Kidney (tissue), 14 donors: ENCODE results near the gene POMP. TPM values are rescaled to one million over a fixed set of nuclear protein-coding genes. Genes with fewer than 3 reads are reported as not detected.
A peak's percentile ranks its signal among the peaks of the same experiment; 100 is the strongest.
"Not testable (repeated sequence)": the region's sequence is repeated elsewhere in the genome, so short reads cannot be mapped to it uniquely, and the experiment has no call there.

Experiments used
- DNase-seq, 5 donors: peaks; one replicate each; pipeline ENCODE4 v3.0.0-alpha.2; 2013 to 2020
- FAIRE-seq: peaks from 2 replicates; lab custom pipeline; 2012; peaks lifted over from hg19 to GRCh38; lab: Jason Lieb, UNC
- H3K27ac ChIP-seq, 2 donors: one replicate each; pipeline ENCODE4 v1.7.0; 2013; ENCODE audit warnings: low read depth in 2 of 2, low read length in 2 of 2, inconsistent platforms in 1 of 2
- H3K27me3 ChIP-seq: one replicate; pipeline ENCODE4 v1.7.1; 2013; ENCODE audit warnings: low read length, inconsistent platforms; ENCODE audit not compliant: control insufficient read depth, insufficient read depth
- H3K36me3 ChIP-seq, 3 donors: one replicate each; pipeline versions ENCODE4 v1.7.0 to v1.7.1; 2013; ENCODE audit warnings: low read length in 3 of 3, control low read depth in 1 of 3, inconsistent platforms in 1 of 3; ENCODE audit not compliant: insufficient read depth in 3 of 3, control insufficient read depth in 2 of 3
- H3K4me1 ChIP-seq, 3 donors: one replicate each; pipeline versions ENCODE4 v1.7.0 to v1.7.1; 2013; ENCODE audit warnings: low read length in 3 of 3, inconsistent platforms in 1 of 3, low read depth in 1 of 3; ENCODE audit not compliant: control insufficient read depth in 2 of 3, insufficient read depth in 2 of 3
- H3K4me3 ChIP-seq, 3 donors: one replicate each; pipeline versions ENCODE4 v1.7.0 to v1.8.1; 2013; ENCODE audit warnings: low read length in 3 of 3, control low read depth in 1 of 3, inconsistent platforms in 1 of 3
- H3K9ac ChIP-seq, 3 donors: one replicate each; pipeline versions ENCODE4 v1.7.0 to v1.7.1; 2013; ENCODE audit warnings: low read length in 3 of 3, control low read depth in 1 of 3, inconsistent platforms in 1 of 3
- H3K9me3 ChIP-seq, 3 donors: one replicate each; pipeline versions ENCODE4 v1.7.0 to v1.7.1; 2013; ENCODE audit warnings: low read length in 3 of 3, control low read depth in 1 of 3, inconsistent platforms in 1 of 3; ENCODE audit not compliant: control insufficient read depth in 2 of 3, insufficient read depth in 1 of 3
- intact Hi-C: fragments of 100-400 bp; cut with DNase I; formaldehyde crosslinking; loops from one replicate; pipeline ENCODE4 v1.11.1; 2022
- polyA plus RNA-seq: library from polyadenylated mRNA; stranded (reverse); fragments of 350-450 nt; fragmentation: Illumina TruSeq; extraction: RNeasy Lipid Tissue Mini Kit (QIAGEN cat#74804); gene quantifications from one replicate; pipeline ENCODE4 v1.2.3, GENCODE V29; 2014; ENCODE audit warnings: low read depth, low replicate concordance; ENCODE audit not compliant: insufficient read depth
- total RNA-seq: library from RNA; stranded (reverse); fragmentation: NEBNext Ultra II Directional; extraction: Animal tissue kit (Norgen Biotek cat#: 25700); gene quantifications from one replicate; pipeline ENCODE4 v1.2.1, GENCODE V29; 2021
- TF ChIP-seq, protein P1 (sequence below): IDR thresholded peaks from 3 replicates; pipeline ENCODE4 v1.5.1; 2012; ENCODE audit warnings: mild to moderate bottlenecking, moderate library complexity, borderline replicate concordance; ENCODE audit not compliant: insufficient read depth; ENCODE audit errors: extremely low read depth
- donor health status: control.
- donor health status: control.
- donor health status: control.
- donor health status: control.
- donor health status: control.
- donor health status: DM: yes; HTN: yes; CAD: no.
- donor health status: Normal renal cell carcinoma (clear cell type).

POMP gene
- total and polyA plus RNA-seq, 2 donors from 2014 or later, result 59.0 to 115 TPM

DNA sequence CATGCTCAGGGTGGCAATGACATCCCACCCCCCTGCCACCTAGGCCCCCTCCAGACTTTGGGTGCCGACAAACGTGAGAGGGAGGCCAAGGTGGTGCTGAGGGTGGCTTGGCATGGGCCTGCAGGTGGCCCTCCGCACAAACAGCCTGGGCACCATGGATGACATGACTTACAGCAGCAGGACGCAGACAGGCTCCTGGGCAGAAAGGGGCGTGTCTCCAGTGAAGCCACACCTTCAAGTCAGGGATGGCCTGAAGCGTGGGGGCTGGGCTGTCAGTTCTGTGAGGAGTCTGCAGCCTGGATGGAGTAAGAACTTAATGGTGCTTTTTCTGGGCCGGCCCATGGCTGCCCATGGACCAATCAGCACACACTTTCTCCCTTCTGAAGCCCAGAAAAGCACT lies 25.3 kb downstream of the POMP start:
- H3K4me3 ChIP-seq, result no peak overlapping the region
- no peak overlapping the region for H3K27ac ChIP-seq
- peak in 4 of 5 donors; percentile 18 to 52 (median 21) for DNase-seq
- H3K27me3 ChIP-seq, result no peaks in the 10 kb centered on the region
- no peak for FAIRE-seq
- intact Hi-C loops, result no loop called here
- no peaks in the 10 kb centered on the region for H3K4me1 ChIP-seq
- no peak overlapping the region for H3K9ac ChIP-seq
- TF ChIP-seq, protein P1, sequence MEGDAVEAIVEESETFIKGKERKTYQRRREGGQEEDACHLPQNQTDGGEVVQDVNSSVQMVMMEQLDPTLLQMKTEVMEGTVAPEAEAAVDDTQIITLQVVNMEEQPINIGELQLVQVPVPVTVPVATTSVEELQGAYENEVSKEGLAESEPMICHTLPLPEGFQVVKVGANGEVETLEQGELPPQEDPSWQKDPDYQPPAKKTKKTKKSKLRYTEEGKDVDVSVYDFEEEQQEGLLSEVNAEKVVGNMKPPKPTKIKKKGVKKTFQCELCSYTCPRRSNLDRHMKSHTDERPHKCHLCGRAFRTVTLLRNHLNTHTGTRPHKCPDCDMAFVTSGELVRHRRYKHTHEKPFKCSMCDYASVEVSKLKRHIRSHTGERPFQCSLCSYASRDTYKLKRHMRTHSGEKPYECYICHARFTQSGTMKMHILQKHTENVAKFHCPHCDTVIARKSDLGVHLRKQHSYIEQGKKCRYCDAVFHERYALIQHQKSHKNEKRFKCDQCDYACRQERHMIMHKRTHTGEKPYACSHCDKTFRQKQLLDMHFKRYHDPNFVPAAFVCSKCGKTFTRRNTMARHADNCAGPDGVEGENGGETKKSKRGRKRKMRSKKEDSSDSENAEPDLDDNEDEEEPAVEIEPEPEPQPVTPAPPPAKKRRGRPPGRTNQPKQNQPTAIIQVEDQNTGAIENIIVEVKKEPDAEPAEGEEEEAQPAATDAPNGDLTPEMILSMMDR, result no peak
- no peaks in the 10 kb centered on the region for H3K9me3 ChIP-seq
- no peaks in the 10 kb centered on the region for H3K36me3 ChIP-seq

DNA sequence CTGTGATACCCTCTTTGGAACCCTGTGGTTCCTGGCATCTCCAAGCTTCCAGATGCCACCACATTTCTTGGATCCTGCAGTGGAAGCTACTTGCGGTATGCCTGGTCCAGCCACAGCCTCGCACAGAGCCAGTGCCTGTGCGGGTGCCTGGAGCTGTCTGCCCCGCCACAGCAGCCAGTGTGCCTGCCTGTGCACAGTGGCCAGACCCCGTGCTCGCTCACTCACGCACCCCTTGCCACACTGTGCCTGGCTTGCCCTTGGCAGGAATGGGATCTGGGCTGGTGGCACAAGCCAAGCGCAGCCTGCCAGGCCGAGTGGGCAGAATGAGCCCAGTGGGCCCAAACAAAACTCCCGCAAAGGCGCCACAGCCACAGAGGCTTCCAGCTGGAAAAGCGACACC lies 26.2 kb downstream of the POMP start:
- no peaks in the 10 kb centered on the region for H3K4me1 ChIP-seq
- no peaks in the 10 kb centered on the region for H3K36me3 ChIP-seq
- no peak overlapping the region for H3K27ac ChIP-seq
- H3K9me3 ChIP-seq, result no peaks in the 10 kb centered on the region
- no peaks in the 10 kb centered on the region for H3K27me3 ChIP-seq
- no peak overlapping the region for H3K4me3 ChIP-seq
- DNase-seq (no peak), FAIRE-seq (no peak)
- intact Hi-C loops, result no loop called here
- TF ChIP-seq, protein P1, result no peak
- no peak overlapping the region for H3K9ac ChIP-seq

DNA sequence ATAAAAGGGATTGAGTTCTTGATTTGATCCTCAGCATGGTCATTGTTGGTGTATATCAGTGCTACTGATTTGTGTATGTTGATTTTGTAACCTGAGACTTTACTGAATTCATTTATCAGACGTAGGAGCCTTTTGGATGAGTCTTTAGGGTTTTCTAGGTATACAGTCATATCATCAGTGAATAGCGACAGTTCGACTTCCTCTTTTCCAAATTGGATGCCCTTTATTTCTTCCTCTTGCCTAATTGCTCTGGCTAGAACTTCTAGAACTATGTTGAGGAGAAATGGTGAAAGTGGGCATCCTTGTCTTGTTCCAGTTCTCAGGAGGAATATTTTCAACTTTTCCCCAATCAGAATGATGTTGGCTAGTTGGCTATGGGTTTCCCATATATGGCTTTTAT lies 27.0 kb downstream of the POMP start:
- FAIRE-seq, result no peak
- H3K27ac ChIP-seq, result no peak overlapping the region
- DNase-seq, result no peak
- no peak overlapping the region for H3K9ac ChIP-seq
- H3K9me3 ChIP-seq, result no peaks in the 10 kb centered on the region
- intact Hi-C loops, result no loop called here
- no peaks in the 10 kb centered on the region for H3K4me1 ChIP-seq
- H3K36me3 ChIP-seq, result no peaks in the 10 kb centered on the region
- H3K27me3 ChIP-seq, result no peaks in the 10 kb centered on the region
- TF ChIP-seq, protein P1, result no peak
- H3K4me3 ChIP-seq, result no peak overlapping the region

DNA sequence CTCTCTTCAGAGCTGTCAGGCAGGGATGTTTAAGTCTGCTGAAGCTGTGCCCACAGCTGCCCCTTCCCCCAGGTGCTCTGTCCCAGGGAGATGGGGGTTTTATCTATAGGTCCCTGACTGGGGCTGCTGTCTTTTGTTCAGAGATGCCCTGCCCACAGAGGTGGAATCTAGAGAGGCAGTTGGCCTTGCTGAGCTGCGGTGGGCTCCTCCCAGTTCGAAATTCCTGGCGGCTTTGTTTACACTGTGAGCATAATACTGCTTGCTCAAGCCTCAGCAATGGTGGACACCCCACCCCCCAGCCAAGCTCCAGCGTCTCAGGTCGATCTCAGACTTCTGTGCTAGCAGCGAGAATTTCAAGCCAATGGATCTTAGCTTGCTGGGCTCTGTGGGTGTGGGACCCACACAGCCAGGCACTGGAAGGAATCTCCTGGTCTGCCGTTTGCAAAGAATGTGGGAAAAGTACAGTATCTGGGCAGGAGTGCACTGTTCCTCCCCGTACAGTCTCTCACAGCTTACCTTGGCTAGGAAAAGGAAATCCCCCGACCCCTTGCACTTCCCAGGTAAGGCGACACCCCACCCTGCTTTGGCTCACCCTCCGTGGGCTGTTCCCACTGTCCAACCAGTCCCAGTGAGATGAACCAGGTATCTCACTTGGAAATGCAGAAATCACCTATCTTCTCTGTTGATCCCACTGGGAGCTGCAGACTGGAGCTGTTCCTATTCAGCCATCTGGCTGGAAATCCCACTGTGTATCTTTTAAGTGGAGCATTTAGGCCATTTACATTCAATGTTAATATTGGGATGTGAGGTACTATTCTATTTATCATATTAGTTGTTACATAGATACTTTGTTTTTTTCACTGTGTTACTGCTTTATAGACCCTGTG lies 34.9 kb downstream of the POMP start:
- FAIRE-seq, H3K4me3 ChIP-seq, H3K36me3 ChIP-seq, H3K9ac ChIP-seq, H3K27me3 ChIP-seq, H3K9me3 ChIP-seq, intact Hi-C loops, H3K4me1 ChIP-seq, H3K27ac ChIP-seq: not testable (repeated sequence)
- DNase-seq, result peak in 3 of 5 donors; percentile 17 to 45 (median 44)
